Stimulated activated CD8-positive, alpha-beta memory T cell treated with anti-CD3 and anti-CD28 coated beads, Interleukin-12 subunit alpha, Interleukin-12 subunit beta, amount 100 ng/mL, for 24 hours (primary cell): ENCODE data around the gene FAM20A.

Source experiments
- DNase-seq: peaks from one replicate; pipeline ENCODE4 v3.0.0-alpha.2; 2020; ENCODE audit errors: extremely low read depth

Gene FAM20A

DNA sequence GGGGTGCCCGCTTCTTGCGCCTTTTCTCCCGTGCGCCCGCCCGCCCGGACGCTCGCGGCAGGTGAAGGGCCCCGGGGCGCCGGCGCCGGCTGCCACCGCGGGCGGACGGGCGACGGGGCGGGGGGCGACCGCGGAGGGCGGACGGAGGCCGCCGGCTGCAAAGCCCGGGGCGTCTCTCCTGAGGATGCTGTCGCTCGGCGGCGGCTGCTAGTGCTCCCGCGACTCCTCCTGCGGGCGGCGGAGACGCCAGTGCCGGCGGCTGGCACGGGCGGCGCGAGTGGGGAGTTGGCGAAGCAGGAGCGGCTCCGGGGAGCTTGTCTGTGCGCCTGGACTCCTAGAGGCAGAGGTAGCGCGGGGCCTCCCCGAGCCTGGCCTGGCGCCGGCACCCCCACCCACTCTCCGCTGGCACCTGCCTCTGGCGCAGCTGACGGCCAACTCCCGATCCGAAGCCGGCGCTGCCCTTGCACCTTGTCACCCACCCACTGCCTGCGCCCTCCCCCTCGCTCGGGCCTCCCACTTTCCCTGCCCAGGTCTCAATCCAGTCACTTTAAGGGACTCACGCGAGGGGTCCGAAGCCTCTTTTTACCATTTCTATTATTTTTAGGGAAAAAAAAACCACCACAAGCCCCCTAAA is at the start of gene FAM20A:
FAM20A (minus strand) TSS at position 437 of the 634 bp plus-strand sequence. CDS start 701 bp downstream, outside the sequence.
- no peak for DNase-seq

DNA sequence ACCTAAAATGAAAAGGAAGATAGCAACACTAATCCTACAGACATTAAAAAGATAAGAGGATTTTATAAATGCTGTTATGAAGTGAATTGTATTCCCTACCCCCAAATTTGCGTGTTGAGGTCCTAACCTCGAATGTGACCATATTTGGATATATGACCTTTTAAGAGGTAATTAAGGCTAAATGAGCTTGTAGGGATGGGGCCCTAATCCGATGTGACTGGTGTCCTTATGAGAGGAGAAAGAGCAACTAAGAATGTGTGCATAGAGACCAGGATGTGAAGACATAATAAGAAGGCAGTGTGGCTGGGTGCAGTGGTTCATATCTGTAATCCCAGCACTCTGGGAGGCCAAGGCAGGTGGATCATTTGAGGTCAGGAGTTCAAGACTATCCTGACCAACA is 48.2 kb upstream of the FAM20A start:
- no peak for DNase-seq

DNA sequence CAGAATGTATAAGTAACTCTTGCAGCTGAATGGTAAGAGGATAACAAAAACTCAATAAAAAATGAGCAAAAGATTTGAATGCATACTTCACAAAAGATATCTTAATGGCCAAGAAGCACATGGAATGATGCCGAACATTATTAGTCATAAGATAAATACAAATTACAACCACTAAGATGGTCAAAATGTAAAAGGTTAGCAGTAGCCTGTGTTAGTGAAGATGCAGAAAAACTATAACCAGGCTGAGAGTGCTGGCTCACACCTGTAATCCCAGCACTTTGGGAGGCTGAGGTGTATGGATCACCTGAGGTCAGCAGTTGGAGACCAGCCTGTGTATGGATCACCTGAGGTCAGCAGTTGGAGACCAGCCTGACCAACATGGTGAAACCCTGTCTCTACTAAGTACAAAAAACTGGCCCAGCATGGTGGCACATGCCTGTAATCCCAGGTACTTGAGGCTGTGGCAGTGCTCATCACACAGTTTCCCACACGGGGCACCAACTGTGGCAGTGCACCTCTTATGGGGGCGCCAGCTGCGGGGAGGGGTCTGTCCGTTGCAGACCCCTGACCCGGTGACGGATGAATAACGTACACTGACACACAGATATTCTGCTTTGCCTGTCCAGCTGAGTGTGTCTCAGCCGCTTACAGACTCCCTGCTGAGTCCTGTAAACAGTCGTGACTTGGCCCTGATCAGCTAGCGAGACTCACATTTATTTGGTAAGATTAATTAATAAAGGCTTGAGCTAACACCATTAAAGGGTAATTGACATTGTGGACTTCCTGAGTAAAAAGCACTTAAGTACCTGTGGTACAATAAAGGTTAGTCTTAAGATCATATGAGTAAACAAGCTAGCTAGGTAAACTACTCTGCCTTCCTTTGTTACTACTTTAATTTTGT is 45.7 kb upstream of the FAM20A start:
- no peak for DNase-seq

DNA sequence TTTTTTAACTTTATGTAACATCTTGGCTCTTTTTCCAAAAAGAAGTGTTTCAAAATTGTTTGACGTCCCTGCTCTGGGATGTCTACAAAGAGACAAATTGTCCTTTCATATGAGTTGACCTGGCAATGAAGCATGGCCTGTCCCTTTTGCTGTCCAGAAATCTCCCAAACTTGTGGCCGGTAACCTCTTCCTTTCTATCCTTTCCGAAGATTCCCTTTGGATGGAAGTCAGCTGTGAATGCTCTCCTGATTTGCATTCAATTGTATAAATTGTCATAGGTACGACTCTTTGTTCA is 40.9 kb upstream of the FAM20A start:
- no peak for DNase-seq

DNA sequence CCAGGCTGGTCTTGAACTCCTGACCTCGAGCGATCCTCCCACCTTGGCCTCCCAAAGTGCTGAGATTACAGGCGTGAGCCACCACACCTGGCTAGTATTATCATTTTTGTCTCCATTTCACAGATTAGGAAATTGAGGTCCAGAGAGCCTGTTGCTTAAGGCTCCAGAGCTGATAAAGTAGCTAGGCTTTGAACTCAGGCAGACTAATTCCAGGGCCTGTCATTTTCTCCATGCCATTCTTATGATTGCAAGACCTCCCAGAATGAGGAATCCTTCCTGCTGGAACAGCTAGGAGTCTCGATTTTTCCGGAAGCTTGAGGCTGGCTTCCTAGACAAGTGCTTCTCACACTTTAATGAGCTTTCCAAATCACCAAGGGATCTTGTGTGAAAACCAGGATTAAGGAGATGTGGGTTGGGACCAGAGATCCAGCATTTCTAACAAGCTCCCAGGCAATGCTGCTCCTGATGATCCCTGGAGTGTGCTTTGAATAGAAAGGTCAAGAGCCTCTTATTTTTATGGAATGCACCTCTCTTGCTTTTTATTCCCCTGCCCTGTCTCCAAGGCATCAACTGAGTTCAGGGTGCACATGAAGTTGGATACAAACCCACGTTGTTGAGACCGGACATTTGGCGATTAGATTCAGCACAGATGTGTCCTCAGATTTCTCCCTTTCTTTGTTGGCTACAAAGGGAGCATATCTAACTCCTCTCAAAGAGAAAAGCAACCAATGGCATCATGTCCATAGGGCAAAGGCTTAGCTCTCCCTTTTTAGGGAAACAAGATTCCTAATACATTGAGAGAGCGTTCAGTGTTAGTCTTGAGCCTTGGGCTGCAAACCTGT is 40.3 kb upstream of the FAM20A start:
- DNase-seq: no peak

DNA sequence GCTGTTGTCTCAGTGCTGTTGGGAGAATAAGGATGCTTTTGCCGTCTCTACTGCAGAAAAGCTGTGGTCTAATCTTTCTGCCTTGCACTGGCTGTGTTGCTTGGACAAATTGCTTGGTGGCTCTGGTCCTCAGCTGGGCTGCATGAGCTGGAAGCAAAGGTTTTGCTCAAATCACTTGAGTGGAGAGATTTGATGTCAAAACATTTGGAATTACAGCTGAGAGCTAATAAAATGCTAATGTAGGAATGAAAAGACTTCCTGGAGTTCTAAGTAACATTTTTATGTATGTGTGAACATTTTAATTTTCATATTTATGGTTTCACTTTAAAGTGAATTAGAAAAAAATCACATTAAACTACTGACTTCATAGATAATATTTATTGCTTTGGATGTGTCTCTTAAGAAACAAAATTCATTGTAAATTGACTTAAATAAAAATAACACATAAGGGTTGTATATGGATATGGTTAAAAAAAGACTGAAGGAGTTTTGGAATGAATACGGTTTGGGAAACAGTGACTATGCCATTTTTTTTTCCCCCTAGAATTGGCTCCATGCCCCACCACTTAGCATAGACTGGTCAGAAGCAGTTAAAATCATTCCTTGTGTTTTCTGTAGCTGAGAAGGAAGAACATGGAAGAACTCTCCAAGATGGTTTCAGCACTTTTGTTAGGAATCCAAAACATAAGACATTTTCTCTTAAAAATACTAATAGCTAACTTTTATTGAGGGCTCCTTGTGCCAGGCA is 39.2 kb upstream of the FAM20A start:
- no peak for DNase-seq

DNA sequence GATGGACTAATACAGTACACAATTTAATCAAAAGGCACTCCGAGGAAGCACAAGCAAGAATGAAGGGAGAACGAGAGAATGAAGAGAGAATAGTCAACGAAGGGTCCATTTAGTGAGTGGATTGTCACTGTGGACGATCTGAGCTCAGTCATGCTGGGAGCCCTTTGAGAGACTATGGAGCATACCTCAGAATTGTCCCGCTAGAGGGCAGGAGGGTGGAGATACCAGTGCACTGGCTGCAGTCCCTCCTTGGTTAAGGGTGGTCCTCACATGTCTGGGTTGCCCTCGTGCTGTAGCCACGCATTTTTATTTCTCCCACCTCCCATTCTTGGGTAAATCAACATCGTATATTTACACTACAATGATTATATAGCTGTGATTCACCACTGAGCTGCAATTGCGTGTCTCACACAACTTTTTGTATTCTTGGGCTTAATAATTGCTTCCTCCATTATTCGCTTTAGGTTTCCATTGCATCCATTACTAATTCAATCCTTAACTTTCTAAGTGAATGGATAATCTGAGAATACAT is 33.2 kb upstream of the FAM20A start:
- no peak for DNase-seq

DNA sequence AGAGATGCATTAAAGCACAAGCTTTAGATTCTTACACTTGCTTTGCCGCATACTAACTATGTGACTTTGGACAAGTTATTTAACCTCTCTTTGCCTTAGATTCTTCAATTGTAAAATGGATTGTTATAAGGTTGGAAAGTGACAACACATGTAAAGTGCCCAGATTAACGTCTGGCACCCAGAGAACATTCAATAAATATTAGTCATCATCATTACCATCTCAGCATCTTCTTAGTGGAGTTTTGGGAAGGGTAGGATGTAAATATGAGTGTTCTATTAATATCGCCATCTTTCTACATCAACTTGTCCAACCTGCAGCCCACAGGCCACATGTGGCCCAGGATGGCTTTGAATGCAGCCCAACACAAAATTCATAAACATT is 27.4 kb upstream of the FAM20A start:
- DNase-seq: no peak

DNA sequence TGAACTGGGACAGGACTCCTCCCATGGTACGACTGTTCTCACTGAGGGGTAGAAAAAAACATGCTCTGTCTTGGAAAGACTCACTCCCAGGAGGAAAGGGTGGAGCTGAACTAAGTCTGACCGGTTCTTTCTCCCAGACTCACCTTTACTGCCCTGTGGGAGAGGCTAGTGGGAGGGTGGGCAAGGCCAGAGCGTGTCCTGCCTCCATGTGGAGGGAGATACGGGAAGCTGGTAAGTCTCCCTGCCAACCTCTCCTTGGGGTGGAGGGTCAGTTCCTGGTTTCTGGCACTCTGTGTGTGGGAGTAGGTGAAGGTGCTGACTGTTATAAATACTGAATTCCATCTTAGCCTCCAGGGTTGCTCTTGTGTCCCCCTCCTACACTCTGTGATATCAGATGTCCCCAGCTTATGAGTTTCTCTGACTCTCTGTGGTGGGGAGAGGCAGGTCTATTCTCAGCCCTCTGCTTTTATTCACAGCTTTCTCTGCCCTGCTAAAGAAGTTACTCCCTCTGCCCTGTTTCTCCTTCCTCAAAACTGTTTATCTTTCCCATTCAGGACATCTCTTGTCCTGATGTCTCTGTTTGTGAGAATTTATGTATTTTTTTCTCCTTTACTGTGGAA is 26.9 kb upstream of the FAM20A start:
- no peak for DNase-seq

DNA sequence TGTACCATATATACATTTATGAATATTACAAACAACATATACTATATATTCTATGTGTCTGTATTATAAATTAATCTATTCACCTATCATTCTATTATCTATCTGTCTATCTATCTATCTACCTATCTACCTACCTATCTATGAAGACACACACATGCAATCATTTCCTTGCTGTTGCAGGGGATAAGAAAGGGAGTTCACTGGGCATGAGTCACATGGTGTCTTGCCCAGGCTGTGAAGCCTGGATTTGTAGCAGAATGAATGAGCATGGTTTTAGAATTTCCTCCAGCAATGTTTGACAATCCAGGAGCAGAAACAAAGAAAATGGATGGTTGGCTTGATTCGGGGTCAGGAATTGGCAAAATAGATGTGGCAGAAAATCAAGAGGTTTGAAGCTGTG is 23.2 kb upstream of the FAM20A start:
- no peak for DNase-seq

DNA sequence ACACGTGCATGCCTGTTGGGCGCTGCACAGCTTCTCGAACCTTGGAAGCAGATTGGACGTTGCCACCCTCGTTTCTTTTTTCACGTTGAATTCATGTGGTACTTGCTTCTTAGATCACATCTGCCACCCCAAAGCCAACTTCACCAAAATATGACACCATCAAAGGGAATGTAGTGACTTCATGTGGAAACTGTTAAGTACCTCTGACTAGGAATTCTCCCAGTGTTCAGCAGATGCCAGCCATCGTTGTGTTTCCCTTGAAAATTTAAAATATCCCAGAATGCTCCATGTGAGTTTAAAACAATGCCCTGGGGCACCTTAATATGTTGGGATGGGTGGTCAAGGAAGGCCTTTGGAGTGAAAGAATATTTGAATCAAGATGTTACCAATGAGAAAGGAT is 22.6 kb upstream of the FAM20A start:
- no peak for DNase-seq

DNA sequence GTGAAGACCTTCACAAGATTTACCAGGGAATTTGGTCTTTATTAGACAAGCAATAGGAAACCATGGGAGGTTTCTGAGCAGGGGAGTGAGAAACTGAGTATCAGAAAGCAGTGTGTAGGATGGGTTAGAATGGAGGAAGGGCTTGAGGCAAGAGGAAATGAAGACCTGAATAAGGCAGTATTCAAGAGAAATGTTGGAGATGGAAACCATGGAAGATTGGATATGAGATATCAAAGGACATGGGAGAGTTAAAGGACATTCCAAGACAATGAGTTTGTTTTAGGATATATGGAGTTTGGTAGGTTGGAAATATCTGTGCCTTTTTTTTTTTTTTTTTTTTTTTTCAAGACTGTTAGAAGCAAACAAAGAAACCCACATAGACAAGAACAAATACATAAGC is 21.3 kb upstream of the FAM20A start:
- DNase-seq: no peak

DNA sequence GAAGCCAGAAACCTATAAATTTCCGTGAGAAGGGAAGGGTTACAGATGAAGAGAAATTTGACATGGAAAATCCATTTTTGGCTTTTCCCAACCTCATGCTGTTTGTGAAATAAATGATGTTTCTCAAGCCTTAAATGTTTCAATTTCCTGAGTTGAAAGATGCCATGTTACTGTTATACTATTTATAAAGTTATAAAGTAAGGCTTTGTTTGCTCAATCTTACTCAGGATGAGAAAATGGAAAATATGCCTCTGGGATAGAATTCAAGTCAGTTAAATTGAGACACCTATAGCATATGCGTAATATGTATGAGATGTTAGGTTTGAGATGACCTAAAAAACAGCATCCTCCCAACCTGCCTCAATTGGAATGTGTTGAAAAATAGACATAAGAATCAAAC is 19.9 kb upstream of the FAM20A start:
- no peak for DNase-seq

DNA sequence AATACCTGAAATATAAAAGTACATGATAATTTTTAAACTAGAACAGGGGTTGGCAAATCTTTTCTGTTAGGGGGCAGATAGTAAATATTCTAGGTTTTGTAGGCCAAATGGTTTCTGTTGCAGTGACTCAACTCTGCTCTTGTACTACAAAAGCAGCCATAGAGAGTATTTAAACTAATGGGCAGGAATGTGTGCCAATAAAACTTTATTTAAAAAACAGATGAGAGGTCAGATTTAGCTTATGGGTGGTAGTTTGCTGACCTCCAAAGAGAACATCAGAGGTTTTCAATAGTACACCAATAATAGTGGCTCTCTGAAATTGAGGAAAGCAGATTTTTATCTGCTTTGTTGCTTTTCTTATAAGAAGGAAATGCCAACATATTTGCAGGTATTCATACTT is 15.2 kb upstream of the FAM20A start:
- DNase-seq: no peak

DNA sequence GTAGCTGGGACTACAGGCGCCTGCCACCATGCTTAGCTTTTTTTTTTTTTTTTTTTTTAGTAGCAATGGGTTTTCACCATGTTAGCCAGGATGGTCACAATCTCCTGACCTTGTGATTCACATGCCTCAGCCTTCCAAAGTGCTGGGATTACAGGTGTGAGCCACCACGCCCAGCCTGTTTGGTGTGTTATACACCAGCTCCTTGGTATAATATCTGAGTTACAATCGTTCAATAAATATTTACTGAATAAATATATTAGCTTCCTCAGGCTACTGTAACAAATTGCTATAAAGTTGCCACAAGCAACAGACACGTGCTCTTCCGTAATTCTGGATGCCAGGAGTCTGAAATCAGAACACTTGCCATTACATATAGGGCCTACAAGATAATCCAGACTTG is 13.6 kb upstream of the FAM20A start:
- DNase-seq: no peak

DNA sequence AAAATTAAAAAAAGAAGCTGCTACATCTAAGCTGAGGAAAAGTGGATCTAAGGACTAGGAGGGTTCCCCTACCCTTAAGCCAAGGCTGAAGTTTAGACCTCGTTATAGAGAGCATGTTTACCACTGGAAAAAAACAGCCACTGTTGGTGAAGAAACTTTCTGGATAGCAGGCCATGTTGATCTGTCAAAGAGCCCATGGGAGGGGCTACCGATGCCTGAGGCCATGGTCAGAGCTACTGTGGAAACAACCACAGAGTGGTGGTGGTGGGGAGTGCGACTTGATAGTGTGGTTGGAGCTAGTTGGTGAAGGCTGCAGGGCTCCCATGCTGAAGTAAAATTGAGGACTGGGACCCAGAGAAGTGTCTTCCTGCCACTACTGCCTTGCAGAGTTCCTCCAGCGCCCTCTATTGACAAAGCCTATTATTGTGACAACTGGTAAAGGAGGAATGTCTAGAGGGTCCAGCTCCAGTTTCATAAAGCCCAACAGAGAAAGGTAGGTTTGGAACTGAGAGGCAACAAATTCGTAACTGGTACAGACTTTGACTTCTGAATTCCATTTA is 12.7 kb upstream of the FAM20A start:
- DNase-seq: no peak

DNA sequence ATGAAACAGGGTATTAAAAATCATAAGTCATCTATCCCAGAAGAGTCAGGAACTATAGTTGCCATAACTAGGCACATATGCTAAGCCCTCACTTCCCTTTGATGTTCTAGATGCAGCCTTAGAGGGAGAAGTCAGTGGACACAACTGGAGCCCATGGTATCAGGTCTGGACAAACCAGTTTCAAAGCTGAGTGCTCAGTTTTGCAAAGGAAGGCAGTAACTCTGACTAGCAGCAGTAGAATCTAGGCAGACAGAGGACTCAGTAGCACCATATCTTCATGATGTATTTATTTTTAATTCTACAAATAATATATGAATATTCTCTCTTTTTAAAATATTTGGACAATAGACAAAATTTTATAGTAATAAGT is 11.7 kb upstream of the FAM20A start:
- no peak for DNase-seq

DNA sequence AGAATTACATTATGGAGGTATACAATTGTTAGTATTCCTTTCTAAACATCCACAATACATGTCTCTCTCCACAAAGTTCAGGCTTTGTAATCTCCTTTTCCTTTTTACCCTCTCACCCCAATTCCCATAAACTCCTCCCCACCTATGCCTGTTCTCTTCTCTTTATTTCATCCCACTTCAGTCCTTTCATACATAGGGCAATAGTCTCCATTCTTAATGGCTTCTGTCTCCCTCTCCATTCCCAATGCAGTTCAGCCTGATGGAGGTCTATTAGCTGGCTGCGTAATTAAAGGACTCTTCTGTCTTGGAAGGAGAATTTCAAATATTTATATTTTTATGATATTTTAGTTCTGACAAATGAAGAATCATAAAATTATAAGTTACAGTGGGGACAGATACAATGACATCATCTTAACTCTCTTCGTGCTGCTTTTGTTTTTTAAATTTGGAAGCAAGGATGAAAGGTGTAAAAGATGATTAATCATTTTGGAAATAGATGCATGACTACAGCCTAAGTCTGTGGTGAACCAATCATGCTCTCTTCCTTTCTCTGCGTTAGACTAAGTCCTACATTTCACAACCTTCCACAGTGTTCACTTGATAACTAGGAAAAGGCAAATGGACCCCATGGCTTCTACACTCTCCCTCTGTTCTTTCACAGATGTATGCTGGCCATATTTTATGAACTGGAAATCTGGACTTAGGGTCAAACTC is 11.2 kb upstream of the FAM20A start:
- no peak for DNase-seq

DNA sequence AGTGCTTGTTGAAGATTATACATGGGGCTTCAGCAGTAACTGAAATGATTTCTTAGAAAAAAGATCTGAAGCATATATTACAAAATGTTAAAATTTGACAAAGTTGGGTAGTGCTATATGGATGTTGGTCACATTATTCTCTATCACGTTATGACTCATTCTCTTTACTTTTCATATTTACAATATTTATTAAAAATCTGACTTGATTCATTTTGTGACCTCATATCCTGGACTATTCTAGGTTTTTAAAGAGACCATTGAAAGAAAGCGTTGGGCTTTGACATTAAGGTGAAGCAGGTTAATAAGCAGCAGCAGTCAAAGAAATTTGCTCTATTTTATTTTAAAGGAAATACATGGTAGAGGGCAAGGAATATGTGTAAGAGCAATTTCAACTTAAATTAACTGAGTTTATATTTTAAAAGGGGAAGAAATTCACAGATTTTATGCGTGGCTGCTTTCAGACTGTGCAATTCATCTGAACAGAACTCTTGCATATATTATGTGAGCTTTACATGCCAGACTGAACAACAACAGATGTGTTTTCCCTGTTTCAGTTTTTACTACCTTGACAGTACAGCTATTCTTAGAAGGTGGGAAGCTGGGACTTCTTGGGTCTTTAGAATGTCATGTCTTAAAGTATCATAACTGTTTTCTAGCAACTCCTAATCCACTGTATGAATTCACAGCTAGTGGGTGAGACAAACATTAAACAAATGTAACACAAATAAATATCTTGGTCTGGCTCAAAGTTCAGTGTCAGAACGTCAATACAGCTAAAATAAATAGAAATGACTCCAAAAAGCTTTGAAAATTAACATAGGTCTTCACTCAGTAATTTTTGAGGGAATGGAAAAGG is 10.4 kb upstream of the FAM20A start:
- DNase-seq: no peak
